ENCODE data around the gene CTNNA3. TPM values are rescaled to one million over a fixed set of nuclear protein-coding genes. Genes with fewer than 3 reads are reported as not detected.
A peak's percentile ranks its signal among the peaks of the same experiment; 100 is the strongest.
"Not testable (repeated sequence)": the region's sequence is repeated elsewhere in the genome, so short reads cannot be mapped to it uniquely, and the experiment has no call there.

Gene CTNNA3
- total RNA-seq (2014; rRNA removed; shearing (Covaris generic)): not detected in 2 replicates

GRCh38 chr10:67696029-67696428 is at the start of gene CTNNA3:
Gene CTNNA3 (minus strand): TSS chr10:67696195.
- no peak for DNase-seq (ENCODE audit: low read depth)

- no peak for DNase-seq (ENCODE audit: low read depth)
Observed at GRCh38 chr10:67735430-67735829, 39.4 kb upstream of the CTNNA3 start.

GRCh38 chr10:67733511-67733910 is 37.5 kb upstream of the CTNNA3 start:
- DNase-seq (ENCODE audit: low read depth): no peak

GRCh38 chr10:67725567-67725966 is 29.6 kb upstream of the CTNNA3 start:
- DNase-seq (ENCODE audit: low read depth): no peak

- no peak for DNase-seq (ENCODE audit: low read depth)
Observed at GRCh38 chr10:67723601-67724000, 27.6 kb upstream of the CTNNA3 start.

GRCh38 chr10:67722113-67722512 is 26.1 kb upstream of the CTNNA3 start:
- no peak for DNase-seq (ENCODE audit: low read depth)

- not testable (repeated sequence) for DNase-seq (ENCODE audit: low read depth)
Observed at GRCh38 chr10:67716455-67716854, 20.5 kb upstream of the CTNNA3 start.

GRCh38 chr10:67705921-67706320 is 9.9 kb upstream of the CTNNA3 start:
- DNase-seq (ENCODE audit: low read depth): no peak

GRCh38 chr10:67699613-67700270 is 3.7 kb upstream of the CTNNA3 start:
- DNase-seq (ENCODE audit: low read depth): not testable (repeated sequence)

- DNase-seq (ENCODE audit: low read depth): no peak
Observed at GRCh38 chr10:67698164-67698563, 2.2 kb upstream of the CTNNA3 start.

GRCh38 chr10:67697724-67698131 is 1.7 kb upstream of the CTNNA3 start:
- no peak for DNase-seq (ENCODE audit: low read depth)

- DNase-seq (ENCODE audit: low read depth): no peak
Observed at GRCh38 chr10:67696679-67697078, 684 bp upstream of the CTNNA3 start.

GRCh38 chr10:67695555-67695954 is 440 bp downstream of the CTNNA3 start:
- DNase-seq (ENCODE audit: low read depth): no peak

GRCh38 chr10:67691861-67692260 is 4.1 kb downstream of the CTNNA3 start:
- not testable (repeated sequence) for DNase-seq (ENCODE audit: low read depth)

- DNase-seq (ENCODE audit: low read depth): not testable (repeated sequence)
Observed at GRCh38 chr10:67690540-67690939, 5.5 kb downstream of the CTNNA3 start.

- not testable (repeated sequence) for DNase-seq (ENCODE audit: low read depth)
Observed at GRCh38 chr10:67684140-67684539, 11.9 kb downstream of the CTNNA3 start.

- DNase-seq (ENCODE audit: low read depth): no peak
Observed at GRCh38 chr10:67678335-67678974, 17.5 kb downstream of the CTNNA3 start.

GRCh38 chr10:67676208-67676825 is 19.7 kb downstream of the CTNNA3 start:
- no peak for DNase-seq (ENCODE audit: low read depth)

- DNase-seq (ENCODE audit: low read depth): peak; percentile 2
Observed at GRCh38 chr10:67670401-67670800, 25.6 kb downstream of the CTNNA3 start.

GRCh38 chr10:67669978-67670377 is 26.0 kb downstream of the CTNNA3 start:
- DNase-seq (ENCODE audit: low read depth): no peak

- DNase-seq (ENCODE audit: low read depth): no peak
Observed at GRCh38 chr10:67668448-67668847, 27.5 kb downstream of the CTNNA3 start.

- DNase-seq (ENCODE audit: low read depth): no peak
Observed at GRCh38 chr10:67667035-67667425, 29.0 kb downstream of the CTNNA3 start.

- DNase-seq (ENCODE audit: low read depth): no peak
Observed at GRCh38 chr10:67666416-67667034, 29.5 kb downstream of the CTNNA3 start.
